Activated CD4-positive, alpha-beta T cell treated with anti-CD3 and anti-CD28 coated beads, Interleukin-2, amount 50 U/mL, for 16 hours (primary cell): Measurements from ENCODE around the gene ADAMTSL5.

Experiments
- DNase-seq: peaks from one replicate; pipeline ENCODE4 v3.0.0-alpha.2; 2020

The ADAMTSL5 gene

DNA sequence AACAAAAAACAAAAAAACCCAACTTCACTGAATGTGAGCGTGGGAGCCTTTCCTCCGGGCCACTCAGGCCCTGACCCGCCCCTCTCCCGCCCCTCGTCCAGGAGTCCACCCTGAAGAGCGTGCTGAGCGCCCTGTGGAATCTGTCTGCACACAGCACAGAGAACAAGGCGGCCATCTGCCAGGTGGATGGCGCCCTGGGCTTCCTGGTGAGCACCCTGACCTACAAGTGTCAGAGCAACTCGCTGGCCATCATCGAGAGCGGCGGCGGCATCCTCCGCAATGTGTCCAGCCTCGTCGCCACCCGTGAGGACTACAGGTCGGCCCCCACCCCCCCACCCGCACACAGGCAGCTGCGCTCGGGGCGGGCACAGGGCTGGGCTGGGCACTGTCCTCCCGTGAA, 51.0 kb downstream of the ADAMTSL5 start:
- DNase-seq: no peak

DNA sequence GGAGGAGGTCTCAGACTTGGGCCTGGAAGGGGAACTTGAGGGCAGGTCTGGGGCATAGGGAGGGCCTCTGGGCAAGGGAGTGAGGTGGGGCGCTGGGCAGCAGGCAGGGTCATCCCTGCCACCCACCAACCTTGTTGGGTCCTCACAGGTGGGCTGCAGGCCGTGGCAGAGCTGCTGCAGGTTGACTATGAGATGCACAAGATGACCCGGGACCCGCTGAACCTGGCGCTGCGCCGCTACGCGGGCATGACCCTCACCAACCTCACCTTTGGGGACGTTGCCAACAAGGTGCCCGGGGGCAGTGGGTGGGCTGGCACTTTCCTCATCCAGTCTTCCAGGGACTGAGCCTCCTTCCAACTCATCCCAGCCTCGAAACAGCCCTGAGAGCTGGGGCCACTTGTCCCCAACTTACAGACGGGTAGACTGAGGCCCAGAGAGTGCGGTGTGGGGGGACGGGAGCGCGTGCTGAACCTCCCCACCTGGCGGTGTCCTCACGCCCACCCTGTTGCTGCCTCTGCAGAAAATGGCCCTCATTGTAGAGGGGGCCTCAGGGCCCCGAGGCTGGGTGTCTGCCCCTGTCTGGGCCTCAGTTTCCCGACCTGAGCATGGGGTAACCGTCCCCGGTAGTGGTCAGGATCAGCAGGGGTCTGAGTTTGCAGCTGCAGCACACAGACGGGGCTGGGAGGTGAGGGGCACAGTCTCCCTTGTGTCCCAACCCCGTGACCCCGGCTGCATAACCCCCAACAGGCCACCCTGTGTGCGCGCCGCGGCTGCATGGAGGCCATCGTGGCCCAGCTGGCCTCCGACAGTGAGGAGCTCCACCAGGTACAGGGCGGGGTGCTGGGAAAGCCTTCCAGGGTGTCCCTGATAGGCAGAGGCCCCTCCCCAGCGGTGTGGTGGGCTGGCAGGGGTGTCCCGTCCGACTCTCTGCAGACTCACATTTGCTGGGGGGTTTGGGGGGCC, 52.5 kb downstream of the ADAMTSL5 start:
- no peak for DNase-seq

DNA sequence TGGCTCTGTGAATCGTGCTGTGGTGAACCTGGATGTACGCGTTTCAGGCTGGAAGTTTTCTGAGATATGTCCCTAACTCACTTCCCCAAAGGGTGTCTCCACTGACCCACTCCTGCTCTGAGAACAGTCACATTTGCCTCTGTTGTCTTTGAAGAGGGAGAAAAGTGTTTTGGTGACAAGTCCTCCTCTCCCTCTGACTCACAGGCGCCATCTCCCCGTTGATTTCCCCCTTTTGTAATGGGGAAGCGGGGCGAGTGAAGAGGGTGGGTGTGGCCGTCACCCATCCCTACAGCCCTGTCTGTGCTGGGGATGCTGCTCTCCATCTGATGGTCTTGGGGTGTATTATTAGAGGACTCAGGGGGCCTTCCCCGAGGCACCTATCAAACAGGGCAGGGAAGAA, 53.3 kb downstream of the ADAMTSL5 start:
- DNase-seq: no peak

DNA sequence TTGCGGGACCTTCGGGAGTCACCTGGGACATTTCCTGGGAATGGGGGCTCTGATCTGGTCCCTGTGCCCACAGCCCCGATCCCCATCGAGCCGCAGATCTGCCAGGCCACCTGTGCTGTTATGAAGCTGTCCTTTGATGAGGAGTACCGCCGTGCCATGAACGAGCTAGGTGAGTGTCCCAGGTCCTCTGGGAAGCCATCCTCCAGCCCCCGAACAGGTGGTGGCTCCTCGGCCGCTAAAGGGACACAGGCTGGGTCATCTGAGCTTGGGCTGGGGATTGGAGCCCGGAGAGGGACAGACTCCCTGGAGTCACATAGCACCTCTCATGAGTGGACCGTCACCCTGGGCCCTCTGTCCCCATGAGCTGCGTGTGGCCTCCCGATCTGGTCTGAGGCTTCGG, 54.9 kb downstream of the ADAMTSL5 start:
- DNase-seq: no peak

DNA sequence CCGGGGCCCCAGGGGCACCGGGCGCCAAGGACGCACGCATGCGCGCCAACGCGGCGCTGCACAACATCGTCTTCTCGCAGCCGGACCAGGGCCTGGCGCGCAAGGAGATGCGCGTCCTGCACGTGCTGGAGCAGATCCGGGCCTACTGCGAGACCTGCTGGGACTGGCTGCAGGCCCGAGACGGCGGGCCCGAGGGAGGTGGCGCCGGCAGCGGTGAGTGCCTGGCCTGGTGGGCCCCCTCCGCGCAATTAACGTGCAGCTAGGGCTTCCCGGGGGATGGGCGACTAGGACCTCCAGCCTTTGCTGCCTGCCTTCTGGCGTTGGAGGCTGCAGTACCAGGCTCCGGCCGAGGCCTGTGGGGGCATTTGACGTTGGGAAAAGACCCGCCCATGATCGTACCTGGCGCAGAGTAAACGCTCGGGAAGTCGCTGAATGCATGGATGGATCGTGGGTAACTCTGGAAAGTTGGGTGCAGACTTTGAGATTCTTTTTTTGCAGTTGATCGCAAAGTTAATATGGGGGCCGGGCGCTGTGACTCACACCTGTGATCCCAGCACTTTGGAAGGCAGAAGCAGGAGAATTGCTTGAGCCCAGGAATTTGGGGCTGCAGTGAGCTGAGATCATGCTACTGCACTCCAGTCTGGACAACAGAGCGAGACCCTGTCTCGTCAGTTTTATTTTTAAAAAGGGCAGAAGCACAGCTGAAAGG, 55.6 kb downstream of the ADAMTSL5 start:
- no peak for DNase-seq

DNA sequence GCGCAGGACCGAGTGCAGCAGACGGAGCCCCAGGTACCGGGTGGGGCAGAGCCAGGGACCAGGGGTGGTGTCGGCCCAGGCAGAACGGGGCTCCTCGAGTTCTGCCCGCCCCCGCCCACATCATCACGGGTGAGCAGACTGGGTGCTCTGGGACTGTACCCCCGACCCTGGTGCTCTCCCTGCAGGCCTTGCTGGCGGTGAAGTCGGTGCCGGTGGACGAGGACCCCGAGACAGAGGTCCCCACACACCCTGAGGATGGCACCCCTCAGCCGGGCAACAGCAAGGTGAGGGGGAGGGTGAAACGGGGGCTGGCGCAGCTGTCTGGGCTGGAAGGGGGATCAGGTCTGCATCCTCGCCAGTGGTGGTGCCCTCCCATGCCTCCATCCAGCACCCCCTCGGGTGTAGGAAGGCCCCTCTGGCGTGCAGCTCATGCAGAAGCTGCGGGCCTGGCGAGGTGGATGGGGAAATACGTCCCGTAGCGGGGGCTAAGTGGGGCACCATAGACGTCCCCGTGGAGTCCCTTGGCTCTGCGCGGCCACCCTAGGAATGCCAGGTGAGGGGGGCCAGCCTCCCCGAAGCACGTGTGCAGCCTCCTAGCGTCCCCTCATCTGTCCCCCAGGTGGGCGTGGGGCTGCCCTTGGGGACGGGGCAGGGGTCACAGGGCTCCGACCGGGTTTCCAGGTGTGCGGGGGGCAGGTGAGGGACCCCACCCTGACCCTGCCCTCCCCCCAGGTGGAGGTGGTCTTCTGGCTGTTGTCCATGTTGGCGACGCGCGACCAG, 56.5 kb downstream of the ADAMTSL5 start:
- no peak for DNase-seq

DNA sequence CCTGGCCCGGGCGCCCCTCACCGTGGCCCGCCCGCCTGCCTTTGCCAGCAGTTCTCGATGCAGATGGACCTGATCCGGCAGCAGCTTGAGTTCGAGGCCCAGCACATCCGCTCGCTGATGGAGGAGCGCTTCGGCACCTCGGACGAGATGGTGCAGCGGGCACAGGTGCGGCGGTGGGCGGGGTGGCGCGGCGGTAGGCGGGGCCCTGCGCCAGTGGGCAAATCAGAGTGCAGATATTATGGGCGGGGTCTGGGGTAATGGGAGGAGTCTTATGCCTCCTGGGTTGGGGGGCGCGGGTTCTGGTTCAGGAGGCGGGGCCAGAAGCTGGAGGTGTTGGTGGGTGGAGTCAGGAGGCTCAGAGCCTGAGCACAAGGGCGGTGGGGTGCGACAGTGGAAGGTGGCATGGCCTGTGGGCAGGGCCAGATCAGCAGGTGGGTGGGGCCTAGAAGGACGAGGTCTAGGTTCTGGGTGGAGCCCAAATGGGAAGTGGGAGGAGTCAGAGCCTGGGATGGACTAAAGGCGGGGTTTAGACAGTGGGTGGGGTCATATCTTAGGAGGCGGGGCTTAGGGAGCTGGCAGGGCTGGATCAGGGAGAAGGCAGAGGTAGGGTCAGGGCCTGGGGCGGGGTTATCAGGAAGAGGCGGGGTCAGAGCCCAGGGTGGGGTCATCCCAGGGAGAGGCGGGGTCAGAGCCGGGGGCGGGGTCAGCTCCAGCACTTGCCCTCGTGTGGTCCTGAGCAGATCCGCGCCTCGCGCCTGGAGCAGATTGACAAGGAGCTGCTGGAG, 57.3 kb downstream of the ADAMTSL5 start:
- peak; percentile 81 for DNase-seq
